Hepatocyte (in vitro differentiated cells): Measurements from ENCODE around the gene CCNF.

Experiments used
- EZH2 ChIP-seq: fragments of 200-600 bp; sonication (generic); IDR thresholded peaks from 2 replicates; pipeline ENCODE4 v1.6.1; 2016; ENCODE audit warnings: antibody characterized with exemption, mild to moderate bottlenecking, borderline replicate concordance
- TF ChIP-seq, protein P1 (sequence below): fragments of 200-600 bp; sonication (generic); IDR thresholded peaks from 2 replicates; pipeline ENCODE4 v1.5.1; 2016; ENCODE audit warnings: antibody characterized with exemption, mild to moderate bottlenecking; ENCODE audit not compliant: poor library complexity

DNA sequence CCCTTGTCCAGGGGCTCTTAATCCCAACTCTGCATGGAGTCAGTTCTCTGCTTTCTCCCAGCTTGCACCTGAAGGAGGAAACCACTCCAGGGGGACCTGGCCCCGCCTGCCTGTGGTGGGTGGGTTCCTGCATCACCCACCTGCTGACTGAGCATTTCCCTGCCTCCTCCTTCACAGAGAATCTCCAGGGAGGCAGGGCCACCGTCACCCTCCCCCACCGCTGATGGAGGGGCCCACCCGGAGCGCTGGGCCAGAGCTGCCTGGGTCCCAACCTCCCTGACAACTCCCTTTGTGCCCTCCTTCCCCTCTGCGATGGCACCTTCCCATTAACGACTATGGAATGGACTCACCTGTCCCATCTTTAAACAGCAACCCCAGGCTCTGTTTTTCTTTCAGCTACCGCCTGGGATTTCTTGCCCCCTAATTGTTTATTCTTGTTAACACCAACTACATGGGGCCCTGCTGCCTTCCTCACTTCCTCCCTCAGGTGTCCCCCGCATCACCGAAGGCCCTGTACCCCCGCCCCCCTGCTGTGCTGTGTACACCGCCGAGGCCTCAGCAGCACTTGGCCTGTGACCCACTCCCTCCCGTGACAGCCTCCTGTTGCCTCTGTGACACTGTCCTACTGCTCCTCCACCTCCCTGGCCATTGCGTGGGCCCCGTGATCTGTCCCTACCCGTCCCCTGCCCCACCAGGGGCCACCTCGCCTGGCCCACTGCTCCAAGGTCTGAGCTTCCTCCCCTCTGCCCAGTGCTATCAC is 29.8 kb downstream of the CCNF start:
- TF ChIP-seq, protein P1, sequence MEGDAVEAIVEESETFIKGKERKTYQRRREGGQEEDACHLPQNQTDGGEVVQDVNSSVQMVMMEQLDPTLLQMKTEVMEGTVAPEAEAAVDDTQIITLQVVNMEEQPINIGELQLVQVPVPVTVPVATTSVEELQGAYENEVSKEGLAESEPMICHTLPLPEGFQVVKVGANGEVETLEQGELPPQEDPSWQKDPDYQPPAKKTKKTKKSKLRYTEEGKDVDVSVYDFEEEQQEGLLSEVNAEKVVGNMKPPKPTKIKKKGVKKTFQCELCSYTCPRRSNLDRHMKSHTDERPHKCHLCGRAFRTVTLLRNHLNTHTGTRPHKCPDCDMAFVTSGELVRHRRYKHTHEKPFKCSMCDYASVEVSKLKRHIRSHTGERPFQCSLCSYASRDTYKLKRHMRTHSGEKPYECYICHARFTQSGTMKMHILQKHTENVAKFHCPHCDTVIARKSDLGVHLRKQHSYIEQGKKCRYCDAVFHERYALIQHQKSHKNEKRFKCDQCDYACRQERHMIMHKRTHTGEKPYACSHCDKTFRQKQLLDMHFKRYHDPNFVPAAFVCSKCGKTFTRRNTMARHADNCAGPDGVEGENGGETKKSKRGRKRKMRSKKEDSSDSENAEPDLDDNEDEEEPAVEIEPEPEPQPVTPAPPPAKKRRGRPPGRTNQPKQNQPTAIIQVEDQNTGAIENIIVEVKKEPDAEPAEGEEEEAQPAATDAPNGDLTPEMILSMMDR: no peak
- TF ChIP-seq EZH2: no peak
